GM12878 (cell line): Measurements from ENCODE around the gene DOK7. TPM values are rescaled to one million over a fixed set of nuclear protein-coding genes. Genes with fewer than 3 reads are reported as not detected.

ENCODE experiments used
- ATAC-seq: fragments of 200-7000 bp; cut with Tn5 transposase; 3 replicates; pipeline ENCODE4 v1.9.1; 2020; ENCODE audit warnings: mild to moderate bottlenecking, moderate library complexity
- BruUV-seq: library from RNA; stranded (reverse); fragments of 400-500 nt; replicated peaks from 2 replicates; lab custom pipeline; 2021; lab: Mats Ljungman, UMichigan
- CTCF ChIA-PET: fragments of 300-600 bp; sonication (Branson Sonifier 250); formaldehyde crosslinking; extraction: SDS; loops from one replicate; lab custom pipeline; 2021; ENCODE audit warnings: inconsistent platforms; lab: Yijun Ruan, JAX
- POLR2A ChIA-PET: fragments of 350-600 bp; formaldehyde crosslinking; extraction: SDS; loops from one replicate; lab custom pipeline; 2021; ENCODE audit warnings: inconsistent platforms; lab: Charles Lee
- RAD21 ChIA-PET: fragments of 300-600 bp; sonication (Branson Sonifier 250); formaldehyde crosslinking; loops from one replicate; lab custom pipeline; 2023; ENCODE audit warnings: antibody characterized with exemption; ENCODE audit not compliant: unreplicated experiment; lab: Charles Lee
- SMC1A ChIA-PET: fragments of 300-600 bp; sonication (Branson Sonifier 250); formaldehyde crosslinking; loops from one replicate; lab custom pipeline; 2023; ENCODE audit not compliant: unreplicated experiment, uncharacterized antibody; lab: Charles Lee
- DNase-seq: peaks from one replicate; pipeline ENCODE4 v3.0.0-alpha.2; 2011; ENCODE audit warnings: low read depth, low spot score
- FAIRE-seq: peaks from 3 replicates; lab custom pipeline; 2011; peaks lifted over from hg19 to GRCh38; lab: Jason Lieb, UNC
- H2AFZ ChIP-seq: 2 replicates; pipeline ENCODE4 v1.6.0; 2011; ENCODE audit warnings: low read depth, low read length, control low read depth; ENCODE audit not compliant: control insufficient read depth
- H3K27ac ChIP-seq: 2 replicates; pipeline ENCODE4 v1.5.1; 2011; ENCODE audit warnings: control low read depth; ENCODE audit not compliant: control insufficient read depth, insufficient read depth
- H3K27me3 ChIP-seq, 2 experiments: replicated peaks in 1 of 2; 2 replicates each; pipeline versions ENCODE4 v1.6.0 to v1.6.1; 2011; ENCODE audit warnings: low read length in 1 of 2; ENCODE audit not compliant: control insufficient read depth in 2 of 2, insufficient read depth in 2 of 2
- H3K36me3 ChIP-seq, 2 experiments: 2 replicates each; pipeline ENCODE4 v1.5.1; 2011; ENCODE audit warnings: low read length in 1 of 2; ENCODE audit not compliant: control insufficient read depth in 2 of 2, insufficient read depth in 2 of 2
- H3K4me1 ChIP-seq: 2 replicates; pipeline ENCODE4 v1.6.1; 2011; ENCODE audit warnings: mild to moderate bottlenecking, low read length, moderate library complexity, mixed read lengths; ENCODE audit not compliant: control insufficient read depth, insufficient read depth
- H3K4me2 ChIP-seq: 2 replicates; pipeline ENCODE4 v1.6.0; 2011; ENCODE audit warnings: control low read depth; ENCODE audit not compliant: control insufficient read depth, insufficient read depth
- H3K4me3 ChIP-seq: fragments of 200-600 bp; sonication (generic); 2 replicates; pipeline ENCODE4 v1.5.1; 2016
- H3K79me2 ChIP-seq: 2 replicates; pipeline ENCODE4 v1.6.0; 2011; ENCODE audit warnings: low read length; ENCODE audit not compliant: control insufficient read depth, insufficient read depth
- H3K9ac ChIP-seq: 2 replicates; pipeline ENCODE4 v1.8.0; 2011; ENCODE audit warnings: low read length, control low read depth, mixed read lengths; ENCODE audit not compliant: control insufficient read depth, insufficient read depth
- H3K9me3 ChIP-seq: replicated peaks from 3 replicates; pipeline ENCODE4 v1.5.1; 2011; ENCODE audit warnings: mild to moderate bottlenecking, low read length; ENCODE audit not compliant: control insufficient read depth, insufficient read depth
- H4K20me1 ChIP-seq: 2 replicates; pipeline ENCODE4 v1.6.0; 2011; ENCODE audit not compliant: control insufficient read depth, insufficient read depth
- BACH1 ChIP-seq: fragments of 450-650 bp; IDR thresholded peaks from 2 replicates; pipeline ENCODE4 v1.6.1; 2017; ENCODE audit warnings: mild to moderate bottlenecking, borderline replicate concordance
- CBX5 ChIP-seq: sonication (generic); IDR thresholded peaks from 2 replicates; pipeline ENCODE4 v1.6.1; 2016; ENCODE audit warnings: low read depth, moderate library complexity, mild to moderate bottlenecking, inconsistent platforms
- CHD2 ChIP-seq: IDR thresholded peaks from 2 replicates; pipeline ENCODE4 v1.6.1; 2011; ENCODE audit warnings: low read depth, low read length, improper control_type of control experiment, borderline replicate concordance
- CREM ChIP-seq: IDR thresholded peaks from 2 replicates; pipeline ENCODE4 v1.6.1; 2014; ENCODE audit warnings: antibody characterized with exemption, low read depth
- E2F4 ChIP-seq: IDR thresholded peaks from 2 replicates; pipeline ENCODE4 v1.6.1; 2012; ENCODE audit warnings: low read depth, low read length, improper control_type of control experiment
- KAT2A ChIP-seq: conservative IDR thresholded peaks from 2 replicates; pipeline ENCODE4 v1.6.1; 2011; ENCODE audit warnings: low read depth, low read length; ENCODE audit not compliant: control insufficient read depth
- KLF5 ChIP-seq: fragments of 450-650 bp; IDR thresholded peaks from 2 replicates; pipeline ENCODE4 v1.6.1; 2014; ENCODE audit warnings: mild to moderate bottlenecking; ENCODE audit not compliant: partially characterized antibody
- MEF2A ChIP-seq: IDR thresholded peaks from 2 replicates; pipeline ENCODE4 v1.6.1; 2011; ENCODE audit warnings: low read depth, mild to moderate bottlenecking, low read length, moderate library complexity; ENCODE audit not compliant: insufficient read depth
- NR2F1 ChIP-seq: fragments of 450-650 bp; conservative IDR thresholded peaks from 2 replicates; pipeline ENCODE4 v1.6.1; 2017; ENCODE audit warnings: mild to moderate bottlenecking
- RELA ChIP-seq: fragments of 450-650 bp; IDR thresholded peaks from 2 replicates; pipeline ENCODE4 v1.8.0; 2014; ENCODE audit warnings: borderline replicate concordance; ENCODE audit not compliant: partially characterized antibody
- RELB ChIP-seq: fragments of 450-650 bp; IDR thresholded peaks from 2 replicates; pipeline ENCODE4 v1.6.1; 2017; ENCODE audit warnings: low read depth, mild to moderate bottlenecking, moderate library complexity
- SMAD1 ChIP-seq: fragments of 450-650 bp; IDR thresholded peaks from 2 replicates; pipeline ENCODE4 v1.6.1; 2018; ENCODE audit warnings: mild to moderate bottlenecking, low read depth; ENCODE audit not compliant: partially characterized antibody
- SREBF2 ChIP-seq: IDR thresholded peaks from 2 replicates; pipeline ENCODE4 v1.6.1; 2012; ENCODE audit warnings: mild to moderate bottlenecking, low read length
- WRNIP1 ChIP-seq: IDR thresholded peaks from 2 replicates; pipeline ENCODE4 v1.6.1; 2011; ENCODE audit warnings: low read depth, low read length, improper control_type of control experiment, borderline replicate concordance
- ZNF384 ChIP-seq: IDR thresholded peaks from 2 replicates; pipeline ENCODE4 v1.6.1; 2012; ENCODE audit warnings: low read depth, mild to moderate bottlenecking, low read length, improper control_type of control experiment, borderline replicate concordance
- WGBS: methylation state at CpG from one replicate; pipeline ENCODE4 v1.1.6; 2016; ENCODE audit warnings: low lambda C conversion rate; ENCODE audit not compliant: insufficient replicate concordance, insufficient coverage; ENCODE audit errors: missing lambda C conversion rate; 5-methylcytosine and 5-hydroxymethylcytosine counted together
- in situ Hi-C: fragments of 300-500 bp; cut with MboI; formaldehyde crosslinking; loops from 9 replicates; pipeline ENCODE4 v1.14.3; 2018; ENCODE audit warnings: mixed read lengths
- intact Hi-C: fragments of 100-400 bp; cut with micrococcal nuclease; formaldehyde crosslinking; loops from one replicate; pipeline ENCODE4 v1.14.2; 2022; ENCODE audit not compliant: unreplicated experiment
- polyA plus RNA-seq, 11 experiments: library from polyadenylated mRNA; depleted of rRNA in 4 of 11; unstranded in 6 of 11; stranded (reverse) in 5 of 11; fragments of >200 nt; fragmentation: Nextera tagmentation in 4 of 11; fragmentation: Illumina TruSeq in 1 of 11; extraction: Ambion mirVana in 4 of 11; extraction: Trizol in 1 of 11; gene quantifications; 1 replicate in 1 of 11; 2 replicates in 10 of 11; pipeline versions ENCODE4 v1.2.1 to v1.2.3, GENCODE V29; 2011 to 2016; ENCODE audit warnings: inconsistent platforms in 2 of 11, missing spikeins in 2 of 11, low read depth in 1 of 11
- total RNA-seq, 4 experiments: library from RNA; depleted of rRNA in 3 of 4; stranded (reverse); fragments of >200 nt in 3 of 4; fragmentation: Illumina TruSeq in 1 of 4; extraction: Trizol in 1 of 4; gene quantifications; 2 replicates each; pipeline versions ENCODE4 v1.2.1 to v1.2.3, GENCODE V29; 2013 to 2021
- TF ChIP-seq, protein P1 (sequence below): fragments of 450-650 bp; IDR thresholded peaks from 2 replicates; pipeline ENCODE4 v1.6.1; 2018; ENCODE audit warnings: mild to moderate bottlenecking, low read depth, moderate library complexity; ENCODE audit not compliant: partially characterized antibody
- TF ChIP-seq, protein P2 (sequence below): IDR thresholded peaks from 2 replicates; pipeline ENCODE4 v1.6.1; 2012; ENCODE audit warnings: mild to moderate bottlenecking, low read depth, low read length

DOK7 gene
- total and polyA plus RNA-seq, 10 of the 15 experiments (the other 5 are each of a cell fraction or from before 2014, with no cell fraction given) = 0.04 to 0.46 (median 0.18) TPM; not detected in 4

DNA sequence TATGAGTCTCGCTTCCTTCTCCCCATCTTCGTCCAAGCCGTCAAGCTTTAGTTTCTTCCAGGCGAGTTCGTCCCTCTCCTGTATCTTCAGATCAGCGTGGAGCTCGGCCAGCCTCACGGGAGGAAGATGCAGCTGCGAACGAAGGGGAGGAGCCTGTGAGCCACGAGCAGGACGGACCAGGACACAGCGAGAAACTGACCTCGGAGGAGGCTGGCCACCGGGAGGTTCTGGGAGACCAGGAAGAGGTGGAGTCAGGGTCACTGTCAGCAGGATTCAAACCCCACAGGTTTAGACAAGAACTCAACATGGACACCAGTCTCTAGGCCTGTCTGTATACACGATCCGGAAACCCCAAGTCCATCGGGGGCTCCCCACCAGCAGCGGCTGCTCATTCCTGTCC, 61.8 kb downstream of the DOK7 start:
- Histone ChIP-seq H3K4me2 (no peak overlapping the region), H3K27ac (no peak overlapping the region), H3K79me2 (peaks cover 4% of the 10 kb centered on the region), H2AFZ (no peak overlapping the region), H3K9ac (no peak overlapping the region), H3K9me3 (no peaks in the 10 kb centered on the region), H3K27me3 (no peaks in the 10 kb centered on the region), H3K4me1 (peaks cover 3% of the 10 kb centered on the region), H4K20me1 (peaks cover 1% of the 10 kb centered on the region; the same call in 1 of the 2 replicates), H3K36me3 (peaks cover 13 to 23% of the 10 kb centered on the region in 2 experiments), H3K4me3 (no peak overlapping the region)
- 83% methylated on average over 19 of the region's 19 CpGs for WGBS
- POLR2A ChIA-PET = no interaction called here
- RAD21 ChIA-PET = no interaction called here
- intact Hi-C loops = no loop called here
- BruUV-seq = no TSS peak
- CTCF ChIA-PET = no interaction called here
- ATAC-seq (no peak), DNase-seq (no peak), FAIRE-seq (no peak)
- SMC1A ChIA-PET = no interaction called here
- in situ Hi-C loops = no loop called here
- no peak for TF ChIP-seq SMAD1
- no peak for TF ChIP-seq SREBF2
- TF ChIP-seq WRNIP1 = no peak
- TF ChIP-seq, protein P1, sequence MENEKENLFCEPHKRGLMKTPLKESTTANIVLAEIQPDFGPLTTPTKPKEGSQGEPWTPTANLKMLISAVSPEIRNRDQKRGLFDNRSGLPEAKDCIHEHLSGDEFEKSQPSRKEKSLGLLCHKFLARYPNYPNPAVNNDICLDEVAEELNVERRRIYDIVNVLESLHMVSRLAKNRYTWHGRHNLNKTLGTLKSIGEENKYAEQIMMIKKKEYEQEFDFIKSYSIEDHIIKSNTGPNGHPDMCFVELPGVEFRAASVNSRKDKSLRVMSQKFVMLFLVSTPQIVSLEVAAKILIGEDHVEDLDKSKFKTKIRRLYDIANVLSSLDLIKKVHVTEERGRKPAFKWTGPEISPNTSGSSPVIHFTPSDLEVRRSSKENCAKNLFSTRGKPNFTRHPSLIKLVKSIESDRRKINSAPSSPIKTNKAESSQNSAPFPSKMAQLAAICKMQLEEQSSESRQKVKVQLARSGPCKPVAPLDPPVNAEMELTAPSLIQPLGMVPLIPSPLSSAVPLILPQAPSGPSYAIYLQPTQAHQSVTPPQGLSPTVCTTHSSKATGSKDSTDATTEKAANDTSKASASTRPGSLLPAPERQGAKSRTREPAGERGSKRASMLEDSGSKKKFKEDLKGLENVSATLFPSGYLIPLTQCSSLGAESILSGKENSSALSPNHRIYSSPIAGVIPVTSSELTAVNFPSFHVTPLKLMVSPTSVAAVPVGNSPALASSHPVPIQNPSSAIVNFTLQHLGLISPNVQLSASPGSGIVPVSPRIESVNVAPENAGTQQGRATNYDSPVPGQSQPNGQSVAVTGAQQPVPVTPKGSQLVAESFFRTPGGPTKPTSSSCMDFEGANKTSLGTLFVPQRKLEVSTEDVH = no peak
- no peak for TF ChIP-seq CHD2
- TF ChIP-seq BACH1 = no peak
- no peak for TF ChIP-seq MEF2A
- TF ChIP-seq RELA = no peak
- TF ChIP-seq KLF5 = no peak
- no peak for TF ChIP-seq CBX5
- no peak for TF ChIP-seq KAT2A
- TF ChIP-seq RELB = no peak
- no peak for TF ChIP-seq NR2F1
- TF ChIP-seq E2F4 = no peak
- TF ChIP-seq CREM = no peak
- TF ChIP-seq, protein P2, sequence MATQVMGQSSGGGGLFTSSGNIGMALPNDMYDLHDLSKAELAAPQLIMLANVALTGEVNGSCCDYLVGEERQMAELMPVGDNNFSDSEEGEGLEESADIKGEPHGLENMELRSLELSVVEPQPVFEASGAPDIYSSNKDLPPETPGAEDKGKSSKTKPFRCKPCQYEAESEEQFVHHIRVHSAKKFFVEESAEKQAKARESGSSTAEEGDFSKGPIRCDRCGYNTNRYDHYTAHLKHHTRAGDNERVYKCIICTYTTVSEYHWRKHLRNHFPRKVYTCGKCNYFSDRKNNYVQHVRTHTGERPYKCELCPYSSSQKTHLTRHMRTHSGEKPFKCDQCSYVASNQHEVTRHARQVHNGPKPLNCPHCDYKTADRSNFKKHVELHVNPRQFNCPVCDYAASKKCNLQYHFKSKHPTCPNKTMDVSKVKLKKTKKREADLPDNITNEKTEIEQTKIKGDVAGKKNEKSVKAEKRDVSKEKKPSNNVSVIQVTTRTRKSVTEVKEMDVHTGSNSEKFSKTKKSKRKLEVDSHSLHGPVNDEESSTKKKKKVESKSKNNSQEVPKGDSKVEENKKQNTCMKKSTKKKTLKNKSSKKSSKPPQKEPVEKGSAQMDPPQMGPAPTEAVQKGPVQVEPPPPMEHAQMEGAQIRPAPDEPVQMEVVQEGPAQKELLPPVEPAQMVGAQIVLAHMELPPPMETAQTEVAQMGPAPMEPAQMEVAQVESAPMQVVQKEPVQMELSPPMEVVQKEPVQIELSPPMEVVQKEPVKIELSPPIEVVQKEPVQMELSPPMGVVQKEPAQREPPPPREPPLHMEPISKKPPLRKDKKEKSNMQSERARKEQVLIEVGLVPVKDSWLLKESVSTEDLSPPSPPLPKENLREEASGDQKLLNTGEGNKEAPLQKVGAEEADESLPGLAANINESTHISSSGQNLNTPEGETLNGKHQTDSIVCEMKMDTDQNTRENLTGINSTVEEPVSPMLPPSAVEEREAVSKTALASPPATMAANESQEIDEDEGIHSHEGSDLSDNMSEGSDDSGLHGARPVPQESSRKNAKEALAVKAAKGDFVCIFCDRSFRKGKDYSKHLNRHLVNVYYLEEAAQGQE = no peak
- no peak for TF ChIP-seq ZNF384
